ENCODE results near the gene KCNK3. TPM values are rescaled to one million over a fixed set of nuclear protein-coding genes. Genes with fewer than 3 reads are reported as not detected.

The KCNK3 gene
- polyA plus RNA-seq, 1 of the 3 experiments (the other 2 are of a cell fraction): 0.16 TPM

DNA sequence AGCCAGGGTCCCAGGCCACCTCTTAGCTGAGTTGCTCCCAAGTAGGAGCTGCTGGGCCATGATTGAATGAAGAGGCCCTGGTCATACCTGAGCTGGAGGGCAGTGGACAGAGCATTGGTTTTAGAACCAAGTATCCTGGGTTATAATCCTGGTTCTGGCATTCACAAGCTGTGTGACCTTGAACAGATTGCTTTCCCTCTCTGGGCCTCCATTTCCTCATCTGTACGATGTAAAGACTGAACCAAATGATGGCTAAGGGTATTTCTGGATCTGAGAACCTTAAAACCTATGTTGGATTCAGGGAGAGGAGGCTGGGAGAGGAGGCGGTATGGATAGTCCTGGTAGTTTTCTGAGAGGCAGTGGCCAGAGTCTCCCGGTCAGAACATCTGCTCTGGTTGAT lies 31.0 kb downstream of the KCNK3 start:
- DNase-seq: no peak
- H3K4me1 ChIP-seq (ENCODE audit: control insufficient read depth in 1 of 2, insufficient read depth in 2 of 2, low read depth in 1 of 2, low read length in 1 of 2): peaks cover 25 to 48% of the 10 kb centered on the region in 2 experiments; a peak in 3 of 4 replicates
- no peaks in the 10 kb centered on the region for H3K9me2 ChIP-seq
- H3K27ac ChIP-seq (ENCODE audit: low read depth in 2 of 2, low read length in 1 of 2): peak overlapping the region in 1 of 2 experiments; percentile 69; a peak in 2 of 4 replicates
- peak overlapping the region; percentile 29 for H3K9ac ChIP-seq
- no peak for TF ChIP-seq SIN3A (IDR thresholded peaks at IDR 0.05; ENCODE audit: borderline replicate concordance, low read depth, low read length)
- TF ChIP-seq CHD2 (IDR thresholded peaks at IDR 0.05; ENCODE audit: low read length, partially characterized antibody): no peak
- TF ChIP-seq, protein P1, sequence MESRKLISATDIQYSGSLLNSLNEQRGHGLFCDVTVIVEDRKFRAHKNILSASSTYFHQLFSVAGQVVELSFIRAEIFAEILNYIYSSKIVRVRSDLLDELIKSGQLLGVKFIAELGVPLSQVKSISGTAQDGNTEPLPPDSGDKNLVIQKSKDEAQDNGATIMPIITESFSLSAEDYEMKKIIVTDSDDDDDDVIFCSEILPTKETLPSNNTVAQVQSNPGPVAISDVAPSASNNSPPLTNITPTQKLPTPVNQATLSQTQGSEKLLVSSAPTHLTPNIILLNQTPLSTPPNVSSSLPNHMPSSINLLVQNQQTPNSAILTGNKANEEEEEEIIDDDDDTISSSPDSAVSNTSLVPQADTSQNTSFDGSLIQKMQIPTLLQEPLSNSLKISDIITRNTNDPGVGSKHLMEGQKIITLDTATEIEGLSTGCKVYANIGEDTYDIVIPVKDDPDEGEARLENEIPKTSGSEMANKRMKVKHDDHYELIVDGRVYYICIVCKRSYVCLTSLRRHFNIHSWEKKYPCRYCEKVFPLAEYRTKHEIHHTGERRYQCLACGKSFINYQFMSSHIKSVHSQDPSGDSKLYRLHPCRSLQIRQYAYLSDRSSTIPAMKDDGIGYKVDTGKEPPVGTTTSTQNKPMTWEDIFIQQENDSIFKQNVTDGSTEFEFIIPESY (IDR thresholded peaks at IDR 0.05; ENCODE audit: borderline replicate concordance, low read depth): no peak
- TF ChIP-seq, protein P2, sequence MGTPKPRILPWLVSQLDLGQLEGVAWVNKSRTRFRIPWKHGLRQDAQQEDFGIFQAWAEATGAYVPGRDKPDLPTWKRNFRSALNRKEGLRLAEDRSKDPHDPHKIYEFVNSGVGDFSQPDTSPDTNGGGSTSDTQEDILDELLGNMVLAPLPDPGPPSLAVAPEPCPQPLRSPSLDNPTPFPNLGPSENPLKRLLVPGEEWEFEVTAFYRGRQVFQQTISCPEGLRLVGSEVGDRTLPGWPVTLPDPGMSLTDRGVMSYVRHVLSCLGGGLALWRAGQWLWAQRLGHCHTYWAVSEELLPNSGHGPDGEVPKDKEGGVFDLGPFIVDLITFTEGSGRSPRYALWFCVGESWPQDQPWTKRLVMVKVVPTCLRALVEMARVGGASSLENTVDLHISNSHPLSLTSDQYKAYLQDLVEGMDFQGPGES (IDR thresholded peaks at IDR 0.05; ENCODE audit: low read depth, low read length): no peak
- TF ChIP-seq RXRA (IDR thresholded peaks at IDR 0.05; ENCODE audit: borderline replicate concordance, low read depth): no peak
- no peak for TF ChIP-seq TAF1 (IDR thresholded peaks at IDR 0.05; ENCODE audit: borderline replicate concordance, low read depth, low read length)
- TF ChIP-seq, protein P3, sequence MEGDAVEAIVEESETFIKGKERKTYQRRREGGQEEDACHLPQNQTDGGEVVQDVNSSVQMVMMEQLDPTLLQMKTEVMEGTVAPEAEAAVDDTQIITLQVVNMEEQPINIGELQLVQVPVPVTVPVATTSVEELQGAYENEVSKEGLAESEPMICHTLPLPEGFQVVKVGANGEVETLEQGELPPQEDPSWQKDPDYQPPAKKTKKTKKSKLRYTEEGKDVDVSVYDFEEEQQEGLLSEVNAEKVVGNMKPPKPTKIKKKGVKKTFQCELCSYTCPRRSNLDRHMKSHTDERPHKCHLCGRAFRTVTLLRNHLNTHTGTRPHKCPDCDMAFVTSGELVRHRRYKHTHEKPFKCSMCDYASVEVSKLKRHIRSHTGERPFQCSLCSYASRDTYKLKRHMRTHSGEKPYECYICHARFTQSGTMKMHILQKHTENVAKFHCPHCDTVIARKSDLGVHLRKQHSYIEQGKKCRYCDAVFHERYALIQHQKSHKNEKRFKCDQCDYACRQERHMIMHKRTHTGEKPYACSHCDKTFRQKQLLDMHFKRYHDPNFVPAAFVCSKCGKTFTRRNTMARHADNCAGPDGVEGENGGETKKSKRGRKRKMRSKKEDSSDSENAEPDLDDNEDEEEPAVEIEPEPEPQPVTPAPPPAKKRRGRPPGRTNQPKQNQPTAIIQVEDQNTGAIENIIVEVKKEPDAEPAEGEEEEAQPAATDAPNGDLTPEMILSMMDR (IDR thresholded peaks at IDR 0.05): no peak
- H3K4me2 ChIP-seq: no peak overlapping the region
- no peaks in the 10 kb centered on the region for H3K79me2 ChIP-seq (ENCODE audit: insufficient read depth)
- H3K36me3 ChIP-seq (replicated peaks in 1 of 2; ENCODE audit: control insufficient read depth in 1 of 2, insufficient read depth in 2 of 2, low read length in 1 of 2): no peaks in the 10 kb centered on the region
- H3K9me3 ChIP-seq: no peaks in the 10 kb centered on the region
- 93% methylated on average over 3 of the region's 3 CpGs for WGBS (ENCODE audit: low lambda C conversion rate)
- CTCF ChIA-PET: interaction anchor here (1.2 to 2.0 kb wide), 5 partner anchors 22 to 146 kb away, joined by 3 to 10 read pairs (median 5); no protein-coding TSS in a partner anchor
- no peak overlapping the region for H2AFZ ChIP-seq (ENCODE audit: low read depth)
- no peaks in the 10 kb centered on the region for H4K20me1 ChIP-seq (ENCODE audit: insufficient read depth)
- H3K4me3 ChIP-seq (ENCODE audit: low read depth in 2 of 2, low read length in 1 of 2): no peak overlapping the region
- peaks cover 3% of the 10 kb centered on the region for H3F3A ChIP-seq (replicated peaks; ENCODE audit: insufficient read depth)
- no peaks in the 10 kb centered on the region for H3K27me3 ChIP-seq (ENCODE audit: insufficient read depth)
- POLR2A ChIA-PET: no interaction called here

DNA sequence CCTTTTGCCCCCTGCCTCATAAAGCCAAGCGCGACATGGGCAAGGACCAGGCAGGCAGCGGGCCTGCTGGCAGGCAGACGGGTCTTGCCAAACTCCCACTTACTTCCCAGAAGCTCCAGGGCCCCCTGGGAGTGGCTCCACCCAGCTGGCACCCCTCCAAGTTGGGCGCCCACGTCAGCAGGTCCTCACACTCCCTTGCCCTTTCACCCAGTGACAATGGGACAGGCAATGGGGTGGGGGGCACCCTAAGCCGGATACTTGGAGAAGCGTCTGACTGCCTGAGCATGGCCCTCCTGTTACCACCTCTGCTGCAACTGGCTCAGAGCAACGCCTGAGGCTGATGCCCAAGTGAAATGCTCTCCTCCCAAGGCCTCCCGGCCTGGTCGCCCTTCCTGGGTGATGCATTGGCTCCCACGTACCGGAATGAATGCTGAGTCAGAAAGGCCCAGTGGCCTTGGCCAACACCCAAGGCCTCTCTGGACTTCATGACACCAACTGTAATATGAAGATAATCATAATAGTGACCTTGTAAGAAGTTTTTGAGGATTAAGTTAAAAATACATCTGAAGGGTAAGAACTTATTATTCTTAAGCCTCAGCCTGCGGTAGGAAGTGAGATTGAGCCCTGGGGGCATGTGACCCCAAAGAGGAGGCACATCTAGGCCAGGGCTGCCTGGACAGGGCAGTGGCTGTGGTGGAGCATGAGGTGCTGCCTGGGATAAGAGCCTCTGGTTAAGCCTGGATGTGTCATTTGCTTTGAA lies 31.6 kb downstream of the KCNK3 start:
- no peak overlapping the region for H2AFZ ChIP-seq (ENCODE audit: low read depth)
- no peak; the same call in 1 of the 2 replicates for TF ChIP-seq JUND (IDR thresholded peaks at IDR 0.05)
- TF ChIP-seq NRF1 (IDR thresholded peaks at IDR 0.05; ENCODE audit: low read depth, low read length): no peak
- no peak for TF ChIP-seq EZH2phosphoT487 (IDR thresholded peaks at IDR 0.05; ENCODE audit: borderline replicate concordance, low read depth)
- peak; percentile 58; the same call in 1 of the 2 replicates for TF ChIP-seq FOSL2 (IDR thresholded peaks at IDR 0.05; ENCODE audit: borderline replicate concordance, low read depth)
- 0 out of 2 replicates have a peak, but pooled peaks have one; percentile 37 for TF ChIP-seq RXRA (IDR thresholded peaks at IDR 0.05; ENCODE audit: borderline replicate concordance, low read depth)
- TF ChIP-seq MXI1 (IDR thresholded peaks at IDR 0.05; ENCODE audit: low read depth, low read length): no peak
- TF ChIP-seq RCOR1 (IDR thresholded peaks at IDR 0.05; ENCODE audit: low read length): no peak
- TF ChIP-seq EP300 (IDR thresholded peaks at IDR 0.05; ENCODE audit: borderline replicate concordance in 1 of 2, low read depth in 1 of 2, low read length in 1 of 2): peak in 1 of 2 experiments; percentile 42; a peak in 1 of 4 replicates
- no peak for TF ChIP-seq SMC3 (IDR thresholded peaks at IDR 0.05; ENCODE audit: low read depth, low read length)
- no peak for TF ChIP-seq YY1 (IDR thresholded peaks at IDR 0.05; ENCODE audit: low read depth)
- TF ChIP-seq TAF1 (IDR thresholded peaks at IDR 0.05; ENCODE audit: borderline replicate concordance, low read depth, low read length): no peak
- no peak for TF ChIP-seq GABPA (IDR thresholded peaks at IDR 0.05; ENCODE audit: low read depth)
- 0 out of 2 replicates have a peak, but pooled peaks have one; percentile 27 for TF ChIP-seq TCF12 (IDR thresholded peaks at IDR 0.05)

More for the DNA sequence above, 31.6 kb downstream of the KCNK3 start:
- Histone ChIP-seq H3K4me1 (ENCODE audit: control insufficient read depth in 1 of 2, insufficient read depth in 2 of 2, low read depth in 1 of 2, low read length in 1 of 2) (peaks cover 25 to 48% of the 10 kb centered on the region in 2 experiments; a peak in 3 of 4 replicates), H3K79me2 (ENCODE audit: insufficient read depth) (no peaks in the 10 kb centered on the region), H3K36me3 (replicated peaks in 1 of 2; ENCODE audit: control insufficient read depth in 1 of 2, insufficient read depth in 2 of 2, low read length in 1 of 2) (no peaks in the 10 kb centered on the region), H3K4me3 (ENCODE audit: low read depth in 2 of 2, low read length in 1 of 2) (no peak overlapping the region), H4K20me1 (ENCODE audit: insufficient read depth) (no peaks in the 10 kb centered on the region), H3K9me3 (no peaks in the 10 kb centered on the region), H3K4me2 (peak overlapping the region; percentile 32), H3K27ac (ENCODE audit: low read depth in 2 of 2, low read length in 1 of 2) (peak overlapping the region in 1 of 2 experiments; percentile 69; a peak in 2 of 4 replicates), H3K9ac (peak overlapping the region; percentile 29), H3F3A (replicated peaks; ENCODE audit: insufficient read depth) (peaks cover 3% of the 10 kb centered on the region), H3K27me3 (ENCODE audit: insufficient read depth) (no peaks in the 10 kb centered on the region), H3K9me2 (no peaks in the 10 kb centered on the region)
- 50% methylated on average over 13 of the region's 14 CpGs for WGBS (ENCODE audit: low lambda C conversion rate)
- POLR2A ChIA-PET: interaction anchor here (0.6 kb wide), 1 partner anchor 54 kb away, joined by 4 read pairs; no protein-coding TSS in a partner anchor
- no peak for DNase-seq
- CTCF ChIA-PET: interaction anchor here (1.2 to 2.0 kb wide), 8 partner anchors 22 to 147 kb away, joined by 3 to 12 read pairs (median 4); no protein-coding TSS in a partner anchor

Measured in SK-N-SH (cell line).